HG03095 (cell line): Measurements from ENCODE around the gene QRICH1.

Experiments
- ATAC-seq: cut with Tn5 transposase; IDR thresholded peaks from one replicate; pipeline ENCODE4 v1.9.1; 2021; ENCODE audit warnings: moderate library complexity; ENCODE audit not compliant: unreplicated experiment

Gene QRICH1

DNA sequence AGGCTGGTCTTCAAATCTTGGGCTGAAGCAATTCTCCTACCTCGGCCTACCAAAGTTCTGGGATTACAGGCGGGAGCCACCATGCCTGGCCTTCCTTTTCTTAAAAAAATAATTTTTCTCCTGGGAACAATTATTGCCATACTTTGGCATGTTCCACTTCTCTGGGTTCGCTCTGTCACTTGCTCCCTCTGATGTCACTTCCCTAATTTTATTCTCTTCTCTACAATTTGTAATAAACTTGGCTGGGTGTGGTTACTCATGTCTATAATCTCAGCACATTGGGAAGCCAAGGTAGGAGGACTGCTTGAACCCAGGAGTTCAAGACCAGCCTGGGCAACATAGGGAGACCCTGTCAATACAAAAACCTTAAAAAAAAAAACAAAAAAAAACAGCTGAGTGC lies 58.6 kb downstream of the QRICH1 start:
- no peak for ATAC-seq

DNA sequence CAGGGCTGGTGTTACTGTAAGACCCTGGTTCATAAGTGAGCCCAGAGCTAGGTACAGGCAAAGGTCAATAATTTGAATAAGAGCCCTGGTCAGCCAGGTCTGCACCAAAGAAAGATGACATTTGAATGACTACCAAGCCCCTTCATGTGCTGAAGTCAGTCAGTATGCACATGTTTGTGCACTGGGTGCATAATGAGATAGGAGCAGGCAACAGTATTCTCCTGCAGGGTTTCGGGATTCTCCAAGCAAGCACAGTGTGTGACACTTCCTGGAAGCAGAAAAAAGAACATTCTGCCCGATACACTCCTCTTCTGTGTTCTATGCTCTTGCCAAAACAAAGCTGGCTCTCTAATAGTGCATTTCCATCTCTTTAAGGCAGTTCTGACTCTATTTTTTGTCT lies 59.2 kb downstream of the QRICH1 start:
- no peak for ATAC-seq

DNA sequence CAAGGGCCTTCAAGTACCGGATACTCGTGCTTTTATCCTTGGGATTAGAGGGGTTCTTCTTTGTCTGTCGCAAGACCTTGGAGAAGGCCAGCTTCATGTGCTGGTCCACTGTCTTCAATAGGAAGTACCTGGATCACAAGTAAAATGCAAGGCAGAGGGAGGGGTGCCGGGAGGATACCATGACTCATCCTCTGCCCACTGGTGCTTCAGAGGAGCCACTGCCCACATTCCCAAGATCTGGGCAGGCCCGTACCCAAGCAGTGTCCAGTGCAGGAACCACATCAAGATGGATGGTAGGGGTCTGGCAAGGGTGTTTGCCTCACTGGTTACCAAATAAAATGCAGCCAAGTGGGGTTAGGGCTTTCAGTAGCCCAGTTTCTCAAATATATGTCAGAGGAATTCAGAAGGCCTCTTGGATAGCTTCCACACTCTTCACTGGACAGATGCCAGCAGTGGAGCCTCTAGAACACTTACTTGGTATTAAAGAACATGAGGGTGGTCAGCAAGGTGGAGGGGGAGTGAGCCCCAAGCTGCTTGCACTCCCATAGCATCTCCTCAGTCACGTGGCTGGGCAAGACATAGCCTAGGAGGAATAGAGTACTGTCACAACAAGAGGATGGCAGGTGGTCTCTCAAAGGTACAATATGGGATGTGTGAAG lies 61.1 kb downstream of the QRICH1 start:
- ATAC-seq: no peak

DNA sequence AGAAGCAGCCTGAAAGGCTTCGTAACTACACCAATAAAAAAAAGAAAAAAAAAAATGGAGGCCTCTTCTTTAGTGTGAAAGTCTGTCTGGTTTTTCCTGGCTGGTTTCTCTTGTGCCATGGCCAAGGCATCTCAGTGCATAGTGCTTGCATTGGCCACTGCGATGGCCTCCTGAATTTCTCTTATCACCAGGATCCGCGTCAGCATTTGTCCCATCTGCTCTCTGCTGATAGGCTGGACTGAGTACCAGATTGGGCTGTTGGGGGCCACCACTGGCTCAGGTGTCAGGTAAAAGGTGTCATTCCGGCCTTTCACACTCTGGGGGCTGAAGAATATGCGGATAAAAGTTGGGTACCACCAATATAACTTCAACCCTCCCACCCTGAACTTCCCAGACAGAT lies 63.5 kb downstream of the QRICH1 start:
- no peak for ATAC-seq

DNA sequence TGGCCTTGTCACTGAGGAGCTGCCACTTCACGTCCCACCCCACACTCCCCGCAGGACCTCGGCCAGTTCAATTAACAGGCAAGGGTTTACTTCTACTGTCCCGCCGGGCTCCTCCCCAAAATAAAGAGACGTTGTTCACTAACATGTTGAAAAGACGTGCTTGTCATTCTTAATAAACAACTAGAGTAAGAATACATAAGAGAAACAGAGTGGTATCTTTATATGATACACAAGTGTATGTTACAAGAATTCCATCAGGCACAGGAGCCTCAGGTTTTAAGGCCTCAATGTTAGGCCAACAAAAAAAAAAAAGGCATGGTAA lies 64.3 kb downstream of the QRICH1 start:
- ATAC-seq: no peak

GRCh38 chr3:49028673-49029562 lies 65.0 kb downstream of the QRICH1 start, which contains the start of gene IMPDH2:
Gene IMPDH2, minus strand, starts transcription at chr3:49029398. Its CDS starts 48 bp downstream, at chr3:49029350.
- peak; percentile 82 for ATAC-seq

DNA sequence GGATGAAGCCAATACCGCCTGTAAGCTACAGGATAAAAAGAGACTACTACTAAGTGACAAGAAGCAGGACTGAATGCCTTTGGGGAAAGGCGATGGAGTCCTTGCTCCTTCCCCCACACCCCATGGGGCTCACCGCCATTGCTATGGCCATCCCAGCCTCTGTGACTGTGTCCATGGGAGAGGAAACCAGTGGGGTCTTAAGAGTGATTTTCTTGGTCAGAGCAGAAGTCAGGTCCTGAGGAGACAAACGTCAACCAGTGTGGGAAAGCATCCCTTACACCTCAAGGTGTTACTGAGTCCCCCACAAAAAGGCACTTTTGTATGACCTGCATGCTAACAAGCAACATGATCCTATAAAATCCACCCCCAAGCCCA lies 65.6 kb downstream of the QRICH1 start:
- no peak for ATAC-seq

DNA sequence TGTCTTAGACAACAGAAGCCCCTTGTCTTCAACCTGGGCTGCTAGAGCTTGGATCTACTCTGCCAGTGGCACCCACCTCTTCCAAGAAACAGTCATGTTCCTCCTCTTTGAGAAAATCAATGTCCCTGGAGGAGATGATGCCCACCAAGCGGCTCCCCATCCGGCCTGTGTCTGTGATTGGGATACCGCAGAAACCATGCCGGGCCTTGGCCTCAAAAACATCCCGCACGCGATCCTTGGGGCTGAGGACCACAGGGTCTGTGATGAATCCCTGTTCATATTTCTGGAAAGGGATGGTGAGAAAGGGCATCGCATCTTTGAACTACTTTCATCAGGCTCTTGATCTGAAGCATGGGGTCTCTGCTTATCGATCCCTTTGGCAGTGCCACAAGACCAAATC lies 66.2 kb downstream of the QRICH1 start:
- no peak for ATAC-seq

GRCh38 chr3:49026536-49026935 lies 67.3 kb downstream of the QRICH1 start:
- no peak for ATAC-seq

GRCh38 chr3:49025793-49026520 lies 67.9 kb downstream of the QRICH1 start:
- ATAC-seq: no peak

GRCh38 chr3:49025005-49025792 lies 68.7 kb downstream of the QRICH1 start:
- ATAC-seq: no peak

DNA sequence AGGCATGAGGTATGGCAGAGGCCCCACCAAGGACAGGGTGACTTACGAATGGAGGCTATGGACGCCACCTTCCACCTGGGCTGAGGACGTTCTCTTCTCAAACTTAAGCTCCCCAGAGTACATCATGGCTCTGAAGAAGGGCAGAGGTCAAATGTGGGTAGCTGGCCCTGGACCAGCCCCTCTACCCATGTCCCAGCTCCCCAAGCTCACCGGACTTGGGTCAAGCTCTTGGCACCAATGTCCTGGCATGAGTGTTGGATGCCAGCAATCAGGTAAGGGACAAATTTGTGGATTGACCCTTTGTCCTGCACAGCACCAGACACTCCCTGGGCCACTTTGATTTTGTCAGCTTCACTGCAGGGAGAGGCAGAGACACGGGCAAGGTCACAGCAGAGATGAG lies 69.4 kb downstream of the QRICH1 start:
- no peak for ATAC-seq

- ATAC-seq: no peak
Observed at GRCh38 chr3:49023775-49024174, 70.1 kb downstream of the QRICH1 start.

- ATAC-seq: no peak
Observed at GRCh38 chr3:49022688-49023171, 71.1 kb downstream of the QRICH1 start.

DNA sequence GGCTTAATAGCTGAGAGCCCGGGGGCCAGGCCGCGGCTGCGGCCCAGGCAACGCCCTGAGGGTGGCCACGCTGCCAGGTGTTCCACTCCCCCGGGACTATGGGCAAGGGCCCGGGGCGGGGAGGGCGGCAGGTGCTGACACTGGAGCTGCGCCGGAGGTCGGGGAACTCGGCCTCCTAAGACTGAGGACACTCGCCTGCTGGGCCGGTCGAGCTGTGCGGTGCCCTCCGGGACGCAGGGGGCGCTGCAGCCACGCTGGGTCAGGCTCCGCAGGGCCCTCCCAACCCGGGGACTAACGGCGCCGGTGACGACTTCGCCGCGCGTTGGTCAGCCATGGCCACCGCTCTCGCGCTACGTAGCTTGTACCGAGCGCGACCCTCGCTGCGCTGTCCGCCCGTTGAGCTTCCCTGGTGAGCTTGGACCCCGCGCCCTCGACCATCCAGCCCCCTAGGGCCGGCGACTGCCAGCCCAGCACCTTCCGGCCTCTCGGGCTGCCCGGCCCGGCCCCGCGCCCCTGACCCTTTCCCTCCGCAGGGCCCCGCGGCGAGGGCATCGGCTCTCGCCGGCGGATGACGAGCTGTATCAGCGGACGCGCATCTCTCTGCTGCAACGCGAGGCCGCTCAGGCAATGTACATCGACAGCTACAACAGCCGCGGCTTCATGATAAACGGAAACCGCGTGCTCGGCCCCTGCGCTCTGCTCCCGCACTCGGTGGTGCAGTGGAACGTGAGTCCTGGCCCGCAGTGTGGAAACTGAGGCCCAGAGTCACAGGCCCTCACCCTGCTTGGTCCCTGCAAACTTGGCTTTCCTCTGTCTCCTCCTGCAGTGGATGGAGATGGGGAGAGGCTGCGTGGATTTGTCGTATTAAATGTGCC lies 71.8 kb downstream of the QRICH1 start, which contains the start of gene NDUFAF3:
TSS of gene NDUFAF3 (plus strand) at position 309 of the 875 bp plus-strand sequence. CDS start at position 333, 24 bp downstream.
- ATAC-seq: peak; percentile 48

DNA sequence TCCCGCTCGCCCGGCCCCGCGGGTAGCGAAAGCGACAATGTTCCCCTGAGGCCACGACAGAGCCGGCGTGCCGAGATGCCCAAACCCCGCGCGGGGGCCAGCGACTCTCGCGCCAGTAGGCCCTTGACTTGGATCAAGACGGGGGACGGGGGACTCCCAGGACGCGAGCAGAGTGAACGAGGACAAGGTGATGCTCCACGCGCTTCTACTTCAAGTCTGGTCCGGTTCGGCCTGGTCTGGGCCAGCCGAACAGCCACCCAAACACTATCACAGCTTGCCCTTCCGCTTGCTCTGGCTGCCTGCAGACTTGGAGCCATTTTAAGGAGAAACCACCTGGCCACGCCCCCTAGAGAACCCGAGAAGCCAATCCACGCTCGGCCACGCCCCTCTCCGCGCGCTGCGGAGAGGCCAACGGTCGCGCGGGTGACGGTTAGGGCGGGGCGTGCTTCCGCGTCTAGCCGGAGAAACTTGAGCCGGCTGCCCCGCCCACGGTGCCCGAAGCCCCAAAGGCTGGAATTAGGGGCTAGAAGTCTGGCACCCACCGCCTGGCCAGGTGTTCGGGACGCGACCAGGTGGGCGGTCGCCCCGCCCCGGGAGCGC lies 72.6 kb downstream of the QRICH1 start:
- ATAC-seq: peak; percentile 38

- ATAC-seq: peak; percentile 0
Observed at GRCh38 chr3:49020330-49021212, 73.3 kb downstream of the QRICH1 start.

- ATAC-seq: no peak
Observed at GRCh38 chr3:49019941-49020329, 73.9 kb downstream of the QRICH1 start.

DNA sequence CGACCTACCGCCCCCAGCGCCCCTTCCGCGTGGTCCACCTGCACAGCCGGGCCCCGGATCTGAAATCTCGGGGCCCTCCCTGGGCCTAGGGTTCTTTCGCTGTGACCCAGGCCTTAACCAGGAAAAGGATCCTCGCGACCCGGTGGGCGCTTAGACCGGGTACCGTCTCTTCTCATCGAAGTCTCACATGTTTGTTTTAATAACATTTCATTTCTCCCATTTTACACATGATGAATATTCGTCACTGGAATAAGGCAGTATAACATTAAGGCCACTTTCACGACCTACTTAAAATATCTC lies 75.2 kb downstream of the QRICH1 start:
- no peak for ATAC-seq
